ENCODE measurements around the gene RPS10.
"Not testable (repeated sequence)": the region's sequence is repeated elsewhere in the genome, so short reads cannot be mapped to it uniquely, and the experiment has no call there.

The RPS10 gene

DNA sequence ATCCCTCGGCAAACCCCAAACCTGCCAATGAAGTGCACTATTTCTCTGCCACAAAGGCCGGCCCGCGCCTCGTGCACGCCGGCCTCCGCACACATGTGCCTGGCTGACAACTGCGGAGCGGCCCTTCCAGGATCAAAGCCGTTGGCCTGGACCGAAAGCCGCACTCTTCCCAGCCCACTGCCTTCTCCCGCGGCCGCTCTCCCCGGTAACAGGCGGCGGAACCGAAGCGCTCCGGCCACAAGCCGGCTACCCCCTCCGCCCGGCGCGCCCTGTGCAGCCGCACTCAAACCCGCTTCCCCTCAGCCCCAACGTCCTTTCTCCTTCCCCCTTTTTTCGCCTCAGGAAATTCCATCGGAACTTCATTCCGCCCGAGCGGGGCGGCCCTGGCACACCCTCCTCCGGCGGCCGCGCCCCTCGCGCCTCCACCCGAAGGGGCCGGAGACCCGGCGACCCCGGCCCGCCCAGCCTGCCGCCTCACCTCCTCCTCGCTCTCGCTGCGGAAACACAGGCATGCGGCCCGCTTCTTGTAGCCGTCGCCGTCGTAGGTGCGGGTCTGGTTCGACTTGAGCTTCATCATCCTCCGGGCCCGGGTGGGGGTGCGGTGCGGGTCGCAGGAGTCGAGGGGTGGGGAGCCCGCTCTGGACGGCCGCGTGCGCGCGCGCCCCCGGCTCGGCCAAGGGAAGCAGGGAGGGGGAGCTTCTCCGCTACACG is 33.9 kb downstream of the RPS10 start:
- no peak for DNase-seq

DNA sequence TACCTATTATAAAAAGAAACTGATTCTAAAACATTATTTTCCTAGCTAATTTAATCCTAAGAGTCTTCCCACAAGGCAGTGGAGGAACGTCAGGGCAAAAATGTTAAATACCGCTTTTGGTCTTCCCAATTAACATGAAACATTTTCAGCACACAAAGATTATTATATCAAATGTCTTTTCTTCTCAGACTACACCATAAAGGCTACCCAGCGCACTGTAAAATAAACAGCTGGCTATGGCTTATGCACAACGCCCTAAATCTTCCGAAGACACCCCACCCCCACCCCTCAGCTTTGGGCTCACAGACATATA is 34.4 kb downstream of the RPS10 start:
- no peak for DNase-seq

DNA sequence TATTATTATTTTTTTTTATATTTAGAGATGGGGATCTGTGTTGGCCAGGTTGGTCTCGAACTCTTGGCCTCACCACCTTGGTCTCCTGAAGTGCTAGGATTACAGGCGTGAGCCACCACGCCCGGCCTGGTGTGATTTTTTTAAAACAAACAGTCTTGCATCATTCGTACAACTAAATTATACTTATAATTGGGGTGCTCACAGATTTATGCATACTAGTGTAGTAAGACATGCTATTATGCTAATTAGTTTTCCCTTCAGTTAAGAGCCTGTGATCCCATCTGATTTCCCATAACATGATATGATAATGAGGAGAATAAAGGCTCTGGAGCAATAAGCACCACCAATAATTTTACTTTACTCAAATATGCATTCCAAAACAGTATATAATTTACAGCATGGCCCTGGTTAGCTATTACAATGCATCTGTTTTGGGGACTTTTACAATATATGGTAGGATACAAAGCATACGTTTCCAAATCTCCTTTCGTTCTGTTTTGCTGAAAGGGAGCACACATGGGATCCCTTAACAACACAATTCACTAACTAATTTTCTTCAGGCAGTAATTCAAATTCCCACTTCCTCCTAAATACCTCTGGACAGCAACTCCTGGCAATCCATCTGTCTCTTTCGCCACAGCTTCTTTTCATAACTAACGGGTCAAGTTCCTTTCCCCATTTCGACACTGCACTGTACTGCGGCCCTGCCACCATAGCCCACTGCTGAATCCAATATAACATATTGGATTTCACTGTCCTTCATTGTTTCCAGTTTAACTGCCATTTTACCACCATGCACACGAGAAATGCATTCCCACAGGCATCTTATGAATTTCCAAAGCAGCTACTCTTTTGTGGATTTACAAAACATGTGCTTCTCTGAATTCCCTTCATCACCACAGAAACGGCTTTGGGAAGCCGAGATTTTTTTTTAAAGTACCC is 35.1 kb downstream of the RPS10 start:
- no peak for DNase-seq

DNA sequence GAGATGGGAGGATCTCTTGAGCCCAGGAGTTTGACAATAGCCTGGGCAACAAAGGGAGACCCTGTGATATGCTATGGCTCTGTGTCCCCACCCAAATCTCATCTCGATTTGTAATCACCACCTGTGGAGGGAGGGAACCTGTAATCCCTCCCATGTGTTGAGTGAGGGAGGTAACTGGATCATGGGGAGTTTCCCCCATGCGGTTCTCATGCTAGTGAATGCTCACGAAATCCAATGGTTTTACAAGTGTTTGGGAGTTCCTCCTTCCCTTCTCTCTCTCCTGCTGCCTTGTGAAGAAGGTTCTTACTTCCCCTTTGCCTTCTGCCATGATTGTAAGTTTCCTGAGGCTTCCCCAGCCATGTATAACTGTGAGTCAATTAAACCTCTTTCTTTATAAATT is 36.8 kb downstream of the RPS10 start:
- DNase-seq: no peak

DNA sequence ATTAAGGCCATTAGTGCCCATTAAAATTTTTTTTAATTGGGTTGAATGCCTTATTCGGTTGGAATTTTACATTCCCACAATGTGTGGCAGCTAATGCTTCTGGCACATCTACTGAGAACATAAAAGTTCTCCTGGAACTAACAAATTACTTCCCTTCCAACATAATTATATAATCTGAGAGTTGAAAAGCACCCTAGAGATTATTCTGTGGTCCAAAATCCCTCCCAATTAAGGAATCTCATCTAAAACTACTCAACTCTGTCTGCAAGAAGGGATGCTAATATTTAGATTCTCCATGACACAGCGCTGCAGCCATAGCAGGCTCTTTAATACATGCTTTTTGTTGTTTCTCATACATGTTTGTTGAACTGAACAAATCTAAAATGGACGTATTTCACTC is 37.4 kb downstream of the RPS10 start:
- no peak for DNase-seq

DNA sequence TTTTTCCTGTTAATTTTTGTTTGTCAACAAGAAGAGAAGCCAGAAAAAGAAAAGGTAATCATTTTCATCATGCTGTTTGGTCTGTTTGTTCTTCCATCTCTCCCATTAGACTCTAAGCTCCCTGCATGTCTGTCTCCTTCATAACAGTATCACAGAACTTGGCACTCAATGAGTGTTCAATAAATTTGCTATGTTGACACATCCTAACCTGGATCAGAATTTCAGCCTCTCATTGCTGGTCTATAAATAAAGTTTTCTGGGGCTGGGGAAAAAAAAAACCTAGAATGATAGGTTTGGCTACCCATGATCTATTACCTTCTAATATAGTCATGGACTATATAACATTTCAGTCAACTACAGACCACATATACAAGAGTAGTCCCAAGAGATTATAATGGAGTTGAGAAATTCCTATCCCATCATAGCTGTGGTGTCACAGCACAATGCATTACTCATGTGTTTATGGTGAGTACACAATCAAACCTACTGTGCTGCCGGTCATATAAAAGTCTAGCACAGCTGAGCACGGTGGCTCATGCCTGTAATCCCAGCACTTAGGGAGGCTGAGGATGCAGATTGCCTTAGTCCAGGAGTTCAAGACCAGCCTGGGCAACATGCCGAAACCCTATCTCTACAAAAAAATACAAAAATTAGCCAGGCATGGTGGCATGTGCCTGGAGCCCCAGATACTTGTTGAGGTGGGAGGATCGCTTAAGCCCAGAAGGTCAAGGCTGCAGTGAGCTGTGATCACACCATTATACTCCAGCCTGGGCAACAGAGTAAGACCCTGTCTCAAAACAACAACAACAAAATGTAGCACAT is 39.3 kb downstream of the RPS10 start:
- DNase-seq: no peak

DNA sequence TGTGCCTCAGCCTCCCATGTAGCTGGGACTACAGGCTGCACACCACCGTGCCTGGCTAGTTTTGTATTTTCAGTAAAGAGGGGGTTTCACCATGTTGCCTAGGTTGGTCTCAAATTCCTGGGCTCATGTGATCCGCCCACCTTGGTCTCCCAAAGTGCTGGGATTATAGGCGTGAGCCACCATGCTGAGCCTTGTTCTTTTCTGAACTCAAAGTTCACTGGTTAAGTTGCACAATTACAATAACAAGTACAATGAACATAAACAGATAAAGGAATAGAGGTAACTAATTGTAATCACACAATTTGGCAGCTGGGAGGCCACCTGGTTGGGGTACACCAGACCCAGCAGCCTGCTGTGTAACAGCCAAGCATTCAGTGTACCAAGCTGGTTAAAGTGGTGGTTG is 40.1 kb downstream of the RPS10 start:
- DNase-seq: no peak

DNA sequence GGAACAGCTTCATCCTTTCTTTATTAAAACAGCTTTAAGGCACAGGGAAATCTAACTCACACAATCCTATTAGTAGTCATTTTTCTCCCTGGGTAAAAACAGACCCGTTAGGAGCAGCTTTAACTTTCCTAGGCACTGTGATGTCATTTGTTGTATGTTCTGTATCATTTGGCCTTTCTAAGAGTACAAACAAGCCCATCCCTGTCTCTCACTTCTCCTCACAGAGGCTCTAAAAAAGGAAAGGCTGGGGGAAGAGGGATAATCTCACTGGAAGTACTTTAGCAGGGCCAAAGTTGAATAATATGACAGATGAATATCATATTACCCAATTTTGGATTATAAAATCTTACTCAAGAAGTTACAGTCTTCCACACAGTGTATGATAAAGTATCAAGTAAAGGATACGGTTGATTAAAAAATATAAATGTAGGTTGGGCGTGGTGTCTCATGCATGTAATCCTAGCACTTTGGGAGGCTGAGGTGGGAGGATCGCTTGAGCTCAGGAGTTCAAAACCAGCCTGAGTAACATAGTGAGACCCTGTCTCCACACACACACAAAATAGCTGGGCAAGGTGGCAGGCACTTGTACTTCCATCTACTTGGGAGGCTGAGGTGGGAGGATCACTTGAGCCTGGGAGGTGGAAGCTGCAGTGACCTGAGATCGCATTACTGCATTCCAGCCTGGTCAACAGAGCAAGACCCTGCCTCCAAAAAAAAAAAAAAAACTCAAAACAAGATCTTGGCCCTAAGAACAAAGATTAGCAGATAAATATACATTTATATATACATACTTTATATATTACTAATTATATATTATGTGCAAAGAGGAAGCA is 41.3 kb downstream of the RPS10 start:
- DNase-seq: no peak

DNA sequence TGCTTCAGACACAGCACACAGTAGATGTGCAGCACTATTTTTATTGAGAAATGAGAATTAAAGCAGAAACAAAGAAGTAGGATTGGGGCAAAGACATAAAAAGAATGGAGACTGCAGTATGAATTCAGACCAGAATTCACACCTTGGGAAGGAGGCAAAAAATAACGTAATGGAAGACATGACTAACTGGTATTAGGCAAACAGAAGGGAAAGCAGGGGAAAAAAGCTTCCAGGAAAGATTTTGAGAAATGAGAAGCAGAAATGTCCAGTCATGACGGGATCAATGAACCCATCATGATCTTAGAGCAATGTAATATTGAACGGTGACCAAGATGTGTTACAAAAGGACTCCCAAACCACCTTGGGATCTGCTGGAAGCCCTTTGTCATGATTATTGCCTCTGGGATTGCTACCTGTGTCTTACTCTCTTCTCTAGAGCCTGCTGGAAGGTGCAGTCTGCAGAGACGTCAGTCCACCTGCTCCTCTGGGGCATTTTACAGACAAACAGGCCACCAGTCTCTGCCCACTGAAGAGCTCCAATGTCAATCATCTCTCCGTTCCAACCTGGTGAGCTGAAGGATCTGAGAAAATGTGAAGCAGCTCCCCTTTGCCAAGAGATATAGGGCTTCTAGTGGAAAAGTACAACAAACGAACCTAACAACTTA is 42.1 kb downstream of the RPS10 start:
- no peak for DNase-seq

DNA sequence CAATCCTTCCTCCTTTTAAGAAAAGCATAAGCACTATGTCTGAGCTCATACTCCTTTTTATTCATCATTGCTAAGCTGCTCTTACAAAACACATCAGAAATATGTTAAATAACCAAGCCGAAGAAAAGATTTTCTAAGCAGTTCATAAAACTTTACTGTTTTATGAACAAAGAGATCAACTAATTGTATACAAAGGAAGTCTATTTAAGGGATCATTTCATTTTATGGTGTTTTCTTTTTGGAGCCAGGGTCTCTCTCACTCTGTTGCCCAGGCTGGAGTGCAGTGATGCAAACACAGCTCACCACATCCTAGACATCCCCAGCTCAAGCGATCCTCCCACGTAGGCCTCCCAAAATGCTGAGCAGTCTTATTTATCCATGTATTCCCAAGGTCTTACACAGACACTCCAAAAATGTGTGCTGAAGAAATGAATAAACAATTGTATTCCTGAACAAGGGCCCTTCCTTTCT is 42.7 kb downstream of the RPS10 start:
- DNase-seq: no peak

DNA sequence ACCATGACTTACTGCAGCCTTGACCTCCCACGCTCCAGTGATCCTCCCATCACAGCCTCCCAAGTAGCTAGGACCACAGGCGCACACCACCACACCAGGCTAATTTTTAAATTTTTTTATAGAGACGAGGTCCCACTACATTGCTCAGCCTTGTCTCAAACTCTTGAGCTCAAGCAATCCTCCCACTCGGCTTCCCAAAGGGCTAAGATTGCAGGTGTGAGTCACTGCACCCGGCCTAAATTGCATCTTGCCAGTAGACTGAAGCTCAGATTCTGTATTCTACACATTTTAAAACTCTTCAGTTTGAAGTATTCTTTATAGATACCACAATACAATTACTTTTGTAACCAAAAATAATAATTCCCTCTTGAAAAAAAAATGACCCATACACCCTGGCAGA is 44.8 kb downstream of the RPS10 start:
- DNase-seq: no peak

DNA sequence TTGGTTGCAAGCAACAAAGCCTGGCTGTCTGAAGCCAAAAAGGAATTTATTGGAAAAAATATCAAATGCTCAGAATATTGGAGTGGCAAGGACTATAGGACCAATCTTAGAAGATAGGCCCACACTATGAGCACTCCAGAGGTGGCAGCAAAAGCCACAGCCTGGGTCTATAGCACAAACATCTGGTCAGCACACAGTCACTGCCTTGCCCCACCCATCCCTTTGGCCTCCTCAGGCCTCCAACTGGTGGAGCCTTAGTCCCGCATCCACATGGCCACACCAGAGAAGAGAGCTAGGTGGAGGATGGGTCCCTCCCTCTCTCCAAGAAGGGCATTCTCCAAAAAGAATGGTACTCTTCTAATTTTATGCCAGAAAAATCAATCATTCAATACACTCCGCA is 47.4 kb downstream of the RPS10 start:
- no peak for DNase-seq

DNA sequence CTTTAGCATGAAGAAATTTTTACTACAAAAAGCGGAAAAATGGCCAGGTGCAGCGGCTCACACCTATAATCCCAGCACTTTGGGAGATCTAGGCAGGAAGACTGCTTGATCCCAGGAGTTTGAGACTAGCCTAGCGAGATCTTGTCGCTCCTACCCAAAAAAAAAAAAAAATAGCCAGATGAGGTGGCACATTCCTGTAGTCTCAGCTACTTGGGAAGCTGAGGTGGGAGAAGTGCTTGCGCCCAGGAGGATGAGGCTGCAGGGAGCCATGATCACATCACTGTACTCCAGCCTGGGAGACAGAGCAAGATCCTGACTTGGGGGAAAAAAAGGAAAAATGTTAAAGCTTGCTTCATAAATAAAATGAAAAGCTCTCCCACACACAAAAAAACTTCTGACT is 47.9 kb downstream of the RPS10 start:
- no peak for DNase-seq

DNA sequence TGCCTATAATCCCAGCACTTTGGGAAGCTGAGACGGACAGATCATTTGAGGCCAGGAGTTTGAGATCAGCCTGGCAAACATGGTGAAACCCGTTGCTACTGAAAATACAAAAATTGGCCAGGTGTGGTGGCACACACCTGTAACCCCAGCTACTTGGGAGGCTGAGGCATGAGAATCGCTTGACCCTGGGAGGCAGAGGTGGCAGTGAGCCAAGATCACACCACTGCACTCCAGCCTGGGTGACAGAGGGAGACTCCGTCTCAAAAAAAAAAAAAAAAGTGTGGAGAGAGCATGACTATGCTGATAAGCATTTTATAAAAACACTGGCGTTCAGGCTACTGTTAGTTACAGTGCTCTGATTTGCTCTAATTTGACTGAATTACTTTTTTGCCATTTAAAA is 48.3 kb downstream of the RPS10 start:
- DNase-seq: not testable (repeated sequence)

DNA sequence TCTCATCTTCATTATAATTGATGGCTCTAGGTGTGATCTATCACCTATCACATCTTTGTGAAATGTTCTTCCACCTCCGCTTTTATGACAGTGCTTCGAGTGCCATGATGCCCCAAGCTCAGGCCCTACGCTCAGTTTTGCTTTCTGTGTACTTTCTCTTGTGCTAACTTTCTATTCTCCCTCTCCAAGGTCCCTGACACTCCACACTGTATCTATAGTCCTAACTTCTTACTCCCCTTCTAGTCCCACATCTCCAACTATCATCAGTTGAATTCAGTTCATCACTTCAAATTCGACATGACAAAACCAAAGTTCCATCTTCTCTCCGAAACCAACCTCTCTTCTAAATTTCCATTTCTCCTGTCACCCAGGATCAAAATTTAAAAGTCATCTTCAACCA is 50.0 kb downstream of the RPS10 start:
- no peak for DNase-seq

DNA sequence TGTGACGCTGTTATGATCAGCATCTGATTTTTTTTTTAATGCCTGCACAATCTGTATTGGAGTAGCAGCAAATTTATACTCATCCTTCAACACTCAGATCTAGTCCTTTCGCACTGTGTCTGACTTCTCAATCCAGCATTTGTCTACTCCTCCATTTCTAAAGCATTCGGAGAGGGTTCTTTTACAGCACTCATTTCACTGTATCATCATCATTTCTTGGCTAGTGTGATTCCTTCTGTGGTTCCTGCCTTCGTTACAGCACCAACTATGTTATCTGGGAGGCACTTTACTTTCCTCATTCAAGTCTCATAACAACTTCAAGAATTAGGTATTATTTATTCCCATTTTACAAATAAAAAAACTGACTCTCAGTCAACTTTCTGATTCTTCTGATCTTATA is 51.4 kb downstream of the RPS10 start:
- no peak for DNase-seq

DNA sequence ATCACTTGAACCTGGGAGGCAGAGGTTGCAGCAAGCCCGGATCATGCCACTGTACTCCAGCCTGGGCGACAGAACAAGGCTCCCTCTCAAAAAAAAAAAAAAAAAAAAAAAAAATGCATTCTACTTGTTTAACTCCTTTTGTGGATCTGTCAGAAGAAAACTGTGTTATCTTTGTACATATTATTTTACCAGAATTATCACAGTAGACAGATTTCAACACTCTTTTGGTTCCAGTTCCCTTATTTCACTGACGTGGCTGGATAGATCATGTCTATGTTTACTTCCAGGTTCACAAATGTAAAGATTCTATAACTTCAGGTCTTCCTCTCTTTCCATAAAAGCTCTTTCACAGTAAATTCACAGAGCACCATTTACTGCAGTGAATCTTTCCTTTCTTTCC is 51.8 kb downstream of the RPS10 start:
- DNase-seq: no peak

DNA sequence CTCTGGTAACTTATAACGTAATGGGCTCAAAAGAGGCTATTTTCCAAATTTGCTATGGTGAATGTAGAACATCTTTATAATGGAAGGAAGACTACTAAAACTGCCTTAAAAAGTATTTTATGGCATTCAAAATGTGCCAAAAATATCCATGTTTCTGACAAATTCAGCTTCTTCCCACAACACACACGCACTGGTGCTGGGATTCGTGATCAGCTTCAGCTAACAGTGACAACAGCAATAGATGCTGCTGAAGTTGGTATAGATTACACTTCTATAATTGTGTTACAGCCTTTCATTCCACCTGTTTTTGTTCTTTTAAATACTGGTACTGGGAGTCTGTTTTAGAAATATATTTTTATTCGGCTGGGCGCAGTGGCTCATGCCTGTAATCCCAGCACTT is 52.4 kb downstream of the RPS10 start:
- no peak for DNase-seq

DNA sequence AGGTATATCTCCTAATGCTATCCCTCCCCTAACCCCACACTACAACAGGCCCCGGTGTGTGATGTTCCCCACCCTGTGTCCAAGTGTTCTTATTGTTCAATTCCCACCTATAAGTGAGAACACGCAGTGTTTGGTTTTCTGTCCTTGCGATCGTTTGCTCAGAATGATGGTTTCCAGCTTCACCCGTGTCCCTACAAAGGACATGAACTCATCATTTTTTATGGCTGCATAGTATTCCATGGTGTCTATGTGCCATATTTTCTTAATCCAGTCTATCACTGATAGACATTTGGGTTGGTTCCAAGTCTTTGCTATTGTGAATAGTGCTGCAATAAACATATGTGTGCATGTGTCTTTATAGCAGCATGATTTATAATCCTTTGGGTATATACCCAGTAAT is 54.0 kb downstream of the RPS10 start:
- not testable (repeated sequence) for DNase-seq

DNA sequence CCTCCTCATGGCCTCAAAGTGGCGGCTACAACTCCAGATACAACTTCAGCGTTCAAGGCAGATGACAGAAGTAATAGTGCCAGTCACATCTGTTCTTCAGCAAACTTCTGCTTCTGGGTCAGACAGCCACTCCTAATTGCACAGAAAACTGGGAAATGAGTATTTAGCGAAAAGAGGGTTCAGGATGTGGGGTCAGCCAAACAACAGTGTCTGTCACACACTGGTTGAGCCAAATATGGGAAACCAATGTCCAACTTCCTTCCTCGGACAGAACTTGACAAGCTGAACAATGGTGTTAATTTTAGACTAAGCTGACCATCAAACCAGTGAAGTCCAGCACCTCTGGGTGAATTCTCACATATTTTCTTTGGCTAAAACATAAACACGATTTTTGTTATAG is 55.5 kb downstream of the RPS10 start:
- no peak for DNase-seq

DNA sequence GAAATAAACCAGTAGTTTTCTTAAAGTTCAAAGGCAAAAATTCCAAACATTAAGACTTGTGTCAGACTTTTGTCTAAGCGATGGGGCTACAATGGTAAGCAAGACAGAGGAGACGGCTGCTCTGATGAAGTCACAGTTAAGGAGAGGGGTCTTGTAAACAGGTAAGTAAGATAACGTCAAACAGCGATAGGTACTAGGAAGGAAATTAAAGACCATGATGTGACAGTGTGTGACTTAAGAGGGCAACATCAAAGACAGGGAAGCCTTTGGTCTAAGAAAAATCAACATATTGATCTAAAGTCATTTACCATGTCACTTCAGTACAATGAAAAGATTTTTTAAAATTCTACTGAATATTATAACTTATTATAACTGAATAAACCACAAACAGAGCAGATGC is 56.5 kb downstream of the RPS10 start:
- DNase-seq: no peak

Measured in NCI-H1417 treated with DMSO at 0.1 percent for 48 hours (cell line).